Measurements from ENCODE around the gene PRPF31. TPM values are rescaled to one million over a fixed set of nuclear protein-coding genes. Genes with fewer than 3 reads are reported as not detected.

Gene PRPF31
- total and polyA plus RNA-seq, 2 of the 4 experiments (the other 2 are of a cell fraction): 65.4 to 66.1 TPM

DNA sequence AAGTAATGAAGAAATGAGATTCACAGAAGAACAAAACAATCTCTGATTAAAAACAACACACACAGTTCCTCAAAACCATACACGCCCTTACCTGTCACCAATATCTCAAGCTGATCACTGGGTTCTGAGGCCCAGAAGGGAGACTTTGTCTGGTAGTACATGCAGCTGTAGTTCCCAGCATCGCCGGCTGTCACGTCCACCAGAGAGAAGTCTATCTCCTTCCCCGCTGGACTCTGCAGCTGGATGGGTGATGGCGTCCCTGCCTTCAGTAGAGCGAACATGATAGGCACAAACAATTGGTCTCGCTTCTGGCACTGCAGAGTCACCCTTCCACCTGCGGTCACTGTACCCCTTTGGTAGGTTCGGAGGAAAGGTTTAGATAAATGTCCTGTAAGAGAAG, 41.7 kb upstream of the PRPF31 start:
- H3K27me3 ChIP-seq (ENCODE audit: control insufficient read depth, insufficient read depth, low read length): no peaks in the 10 kb centered on the region
- intact Hi-C loops (cut with micrococcal nuclease): no loop called here

More for the DNA sequence above, 41.7 kb upstream of the PRPF31 start:
- Histone ChIP-seq H3K4me1 (ENCODE audit: control insufficient read depth, insufficient read depth, low read length) (no peaks in the 10 kb centered on the region), H3K18ac (ENCODE audit: low read depth, low read length) (no peak overlapping the region), H3K14ac (replicated peaks; ENCODE audit: low read depth, low read length) (no peak overlapping the region), H3K79me1 (ENCODE audit: low read depth in 1 of 2, low read length in 2 of 2) (no peaks in the 10 kb centered on the region), H3K4me2 (ENCODE audit: low read depth, low read length) (no peak overlapping the region), H2BK120ac (ENCODE audit: low read depth, low read length) (no peak overlapping the region), H4K5ac (ENCODE audit: low read depth, low read length) (no peak overlapping the region), H2BK5ac (ENCODE audit: low read depth, low read length, poor library complexity, severe bottlenecking) (no peak overlapping the region), H3K36me3 (ENCODE audit: control insufficient read depth, insufficient read depth, low read length) (no peaks in the 10 kb centered on the region), H3K56ac (ENCODE audit: extremely low read depth, insufficient read depth, low read length) (no peak overlapping the region), H3K4ac (ENCODE audit: low read depth, low read length) (no peak overlapping the region), H2AK5ac (ENCODE audit: low read depth, low read length) (no peak overlapping the region), H3K9ac (ENCODE audit: low read depth, low read length) (no peak overlapping the region), H3K23ac (ENCODE audit: low read depth, low read length) (no peak overlapping the region), H3K4me3 (ENCODE audit: insufficient read depth, low read depth, low read length) (no peak overlapping the region), H2AK9ac (replicated peaks; ENCODE audit: low read depth, low read length, poor library complexity) (no peak overlapping the region), H3K9me1 (ENCODE audit: insufficient read depth, low read length) (no peaks in the 10 kb centered on the region), H4K20me1 (ENCODE audit: insufficient read depth, low read length) (no peaks in the 10 kb centered on the region), H3K9me3 (ENCODE audit: control insufficient read depth, insufficient read depth, low read length) (peaks cover 4% of the 10 kb centered on the region; the same call in 1 of the 2 replicates), H3K27ac (ENCODE audit: insufficient read depth, low read length) (no peak overlapping the region), H2AFZ (replicated peaks; ENCODE audit: low read length, poor library complexity) (no peak overlapping the region), H2BK15ac (ENCODE audit: low read depth, low read length) (no peak overlapping the region), H2BK20ac (ENCODE audit: low read depth, low read length) (no peak overlapping the region), H4K8ac (ENCODE audit: low read depth in 2 of 2, low read length in 2 of 2) (no peak overlapping the region), H4K91ac (ENCODE audit: insufficient read depth, low read depth, low read length) (no peak overlapping the region)
- no peak for DNase-seq
- TF ChIP-seq RFX5 (IDR thresholded peaks at IDR 0.05; ENCODE audit: low read depth, low read length): no peak
- no peak for TF ChIP-seq FOS (IDR thresholded peaks at IDR 0.05; ENCODE audit: low read depth, low read length)
- TF ChIP-seq, protein P1, sequence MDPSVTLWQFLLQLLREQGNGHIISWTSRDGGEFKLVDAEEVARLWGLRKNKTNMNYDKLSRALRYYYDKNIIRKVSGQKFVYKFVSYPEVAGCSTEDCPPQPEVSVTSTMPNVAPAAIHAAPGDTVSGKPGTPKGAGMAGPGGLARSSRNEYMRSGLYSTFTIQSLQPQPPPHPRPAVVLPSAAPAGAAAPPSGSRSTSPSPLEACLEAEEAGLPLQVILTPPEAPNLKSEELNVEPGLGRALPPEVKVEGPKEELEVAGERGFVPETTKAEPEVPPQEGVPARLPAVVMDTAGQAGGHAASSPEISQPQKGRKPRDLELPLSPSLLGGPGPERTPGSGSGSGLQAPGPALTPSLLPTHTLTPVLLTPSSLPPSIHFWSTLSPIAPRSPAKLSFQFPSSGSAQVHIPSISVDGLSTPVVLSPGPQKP (IDR thresholded peaks at IDR 0.05; ENCODE audit: borderline replicate concordance, low read depth, low read length): no peak
- no peak for TF ChIP-seq RCOR1 (IDR thresholded peaks at IDR 0.05; ENCODE audit: insufficient replicate concordance, low read length)
- TF ChIP-seq, protein P2, sequence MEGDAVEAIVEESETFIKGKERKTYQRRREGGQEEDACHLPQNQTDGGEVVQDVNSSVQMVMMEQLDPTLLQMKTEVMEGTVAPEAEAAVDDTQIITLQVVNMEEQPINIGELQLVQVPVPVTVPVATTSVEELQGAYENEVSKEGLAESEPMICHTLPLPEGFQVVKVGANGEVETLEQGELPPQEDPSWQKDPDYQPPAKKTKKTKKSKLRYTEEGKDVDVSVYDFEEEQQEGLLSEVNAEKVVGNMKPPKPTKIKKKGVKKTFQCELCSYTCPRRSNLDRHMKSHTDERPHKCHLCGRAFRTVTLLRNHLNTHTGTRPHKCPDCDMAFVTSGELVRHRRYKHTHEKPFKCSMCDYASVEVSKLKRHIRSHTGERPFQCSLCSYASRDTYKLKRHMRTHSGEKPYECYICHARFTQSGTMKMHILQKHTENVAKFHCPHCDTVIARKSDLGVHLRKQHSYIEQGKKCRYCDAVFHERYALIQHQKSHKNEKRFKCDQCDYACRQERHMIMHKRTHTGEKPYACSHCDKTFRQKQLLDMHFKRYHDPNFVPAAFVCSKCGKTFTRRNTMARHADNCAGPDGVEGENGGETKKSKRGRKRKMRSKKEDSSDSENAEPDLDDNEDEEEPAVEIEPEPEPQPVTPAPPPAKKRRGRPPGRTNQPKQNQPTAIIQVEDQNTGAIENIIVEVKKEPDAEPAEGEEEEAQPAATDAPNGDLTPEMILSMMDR (conservative IDR thresholded peaks at IDR 0.05; ENCODE audit: low read depth, low read length): no peak
- WGBS, 2 experiments (ENCODE audit: extremely low coverage in 2 of 2, insufficient read length in 1 of 2): 78% methylated on average over 4 of the region's 10 CpGs; no CpG with 5 or more reads in 1 of the 2 experiments
- in situ Hi-C loops (cut with MboI; ENCODE audit: low sequenced_read_pairs): no loop called here
- ATAC-seq (ENCODE audit: low read depth): no peak
- CTCF ChIA-PET: no interaction called here
- BruUV-seq (replicated peaks): no TSS peak
- POLR2A ChIA-PET (ENCODE audit: unreplicated experiment): no interaction called here
- dilution Hi-C loops (cut with HindIII; ENCODE audit: low sequenced_read_pairs, unreplicated experiment): no loop called here
